Upper lobe of right lung (tissue), 1 donor: ENCODE data around the gene LARGE1. TPM values are rescaled to one million over a fixed set of nuclear protein-coding genes. Genes with fewer than 3 reads are reported as not detected.

Source experiments
- ATAC-seq: fragments of 200-7000 bp; cut with Tn5 transposase; one replicate; pipeline ENCODE4 v1.9.1; 2020; ENCODE audit warnings: mild to moderate bottlenecking, moderate library complexity
- DNase-seq: peaks from one replicate; pipeline ENCODE4 v3.0.0-alpha.2; 2020
- H3K27ac ChIP-seq: fragments of 200-600 bp; one replicate; pipeline ENCODE4 v1.8.0; 2022
- H3K27me3 ChIP-seq: fragments of 200-600 bp; one replicate; pipeline ENCODE4 v1.8.0; 2022; ENCODE audit warnings: mild to moderate bottlenecking
- H3K36me3 ChIP-seq: fragments of 200-600 bp; one replicate; pipeline ENCODE4 v1.8.0; 2022
- H3K4me1 ChIP-seq: fragments of 200-600 bp; one replicate; pipeline ENCODE4 v1.8.0; 2022
- H3K4me3 ChIP-seq: fragments of 200-600 bp; one replicate; pipeline ENCODE4 v1.8.0; 2022; ENCODE audit warnings: mild to moderate bottlenecking
- H3K9me3 ChIP-seq: fragments of 200-600 bp; one replicate; pipeline ENCODE4 v1.8.0; 2022
- intact Hi-C: fragments of 100-400 bp; cut with DNase I; formaldehyde crosslinking; loops from one replicate; pipeline ENCODE4 v1.11.0; 2022
- total RNA-seq: library from RNA; stranded (reverse); fragmentation: NEBNext Ultra II Directional; extraction: Animal tissue kit (Norgen Biotek cat#: 25700); gene quantifications from one replicate; pipeline ENCODE4 v1.2.1, GENCODE V29; 2021
- TF ChIP-seq, protein P1 (sequence below): fragments of 200-600 bp; IDR thresholded peaks from one replicate; pipeline ENCODE4 v1.8.0; 2022; ENCODE audit warnings: antibody characterized with exemption
- donor health status: DM: no; HTN: yes; CAD: no; lungs with severe emphysema.

LARGE1 gene
- total RNA-seq, 1 donor from 2014 or later = 33.5 TPM

DNA sequence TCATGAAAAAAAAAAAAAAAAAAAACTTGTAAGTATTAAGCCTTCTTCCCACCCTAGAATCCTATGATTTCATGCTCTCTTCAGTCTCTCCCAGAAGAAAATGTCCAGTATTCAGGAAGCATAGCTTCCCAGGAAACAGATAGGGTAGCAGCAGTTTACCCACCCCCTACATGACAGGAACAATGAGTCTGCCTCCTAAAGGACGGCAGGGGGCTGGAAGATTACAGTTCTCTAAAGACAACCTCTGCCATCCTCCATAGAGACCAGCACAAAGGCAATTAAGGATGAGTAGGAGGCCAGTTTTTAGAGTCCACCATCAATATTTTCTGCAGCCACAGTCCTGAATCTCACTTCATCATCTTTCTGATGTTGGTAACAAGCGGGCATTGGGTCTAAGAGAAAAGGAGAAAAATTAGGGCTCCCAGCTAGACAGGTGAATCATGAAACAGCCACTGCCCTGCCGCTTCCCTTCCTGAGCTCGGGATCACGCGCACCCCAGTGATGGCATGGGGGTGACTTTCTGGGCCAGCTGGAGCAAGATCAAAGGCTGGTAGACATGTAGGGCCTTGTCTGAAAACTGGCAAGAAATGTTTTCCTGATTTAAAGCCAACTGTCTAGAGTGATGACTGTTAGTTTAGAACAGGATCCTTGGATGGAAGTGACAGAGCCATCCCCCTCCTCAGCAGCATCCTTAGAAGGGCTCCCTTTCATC lies 322.8 kb downstream of the LARGE1 start:
- Histone ChIP-seq H3K36me3 (no peaks in the 10 kb centered on the region), H3K9me3 (no peaks in the 10 kb centered on the region), H3K27me3 (no peaks in the 10 kb centered on the region), H3K27ac (no peak overlapping the region), H3K4me3 (no peak overlapping the region), H3K4me1 (no peaks in the 10 kb centered on the region)
- TF ChIP-seq, protein P1, sequence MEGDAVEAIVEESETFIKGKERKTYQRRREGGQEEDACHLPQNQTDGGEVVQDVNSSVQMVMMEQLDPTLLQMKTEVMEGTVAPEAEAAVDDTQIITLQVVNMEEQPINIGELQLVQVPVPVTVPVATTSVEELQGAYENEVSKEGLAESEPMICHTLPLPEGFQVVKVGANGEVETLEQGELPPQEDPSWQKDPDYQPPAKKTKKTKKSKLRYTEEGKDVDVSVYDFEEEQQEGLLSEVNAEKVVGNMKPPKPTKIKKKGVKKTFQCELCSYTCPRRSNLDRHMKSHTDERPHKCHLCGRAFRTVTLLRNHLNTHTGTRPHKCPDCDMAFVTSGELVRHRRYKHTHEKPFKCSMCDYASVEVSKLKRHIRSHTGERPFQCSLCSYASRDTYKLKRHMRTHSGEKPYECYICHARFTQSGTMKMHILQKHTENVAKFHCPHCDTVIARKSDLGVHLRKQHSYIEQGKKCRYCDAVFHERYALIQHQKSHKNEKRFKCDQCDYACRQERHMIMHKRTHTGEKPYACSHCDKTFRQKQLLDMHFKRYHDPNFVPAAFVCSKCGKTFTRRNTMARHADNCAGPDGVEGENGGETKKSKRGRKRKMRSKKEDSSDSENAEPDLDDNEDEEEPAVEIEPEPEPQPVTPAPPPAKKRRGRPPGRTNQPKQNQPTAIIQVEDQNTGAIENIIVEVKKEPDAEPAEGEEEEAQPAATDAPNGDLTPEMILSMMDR = no peak
- no peak for DNase-seq
- intact Hi-C loops = no loop called here
- ATAC-seq = no peak

GRCh38 chr22:33593818-33594217 lies 326.5 kb downstream of the LARGE1 start:
- TF ChIP-seq, protein P1 = no peak
- DNase-seq (no peak), ATAC-seq (no peak)
- H3K27me3 ChIP-seq = no peaks in the 10 kb centered on the region
- H3K27ac ChIP-seq = no peak overlapping the region
- H3K4me1 ChIP-seq = no peaks in the 10 kb centered on the region
- H3K4me3 ChIP-seq = no peak overlapping the region
- no peaks in the 10 kb centered on the region for H3K9me3 ChIP-seq
- H3K36me3 ChIP-seq = no peaks in the 10 kb centered on the region
- intact Hi-C loops = no loop called here

DNA sequence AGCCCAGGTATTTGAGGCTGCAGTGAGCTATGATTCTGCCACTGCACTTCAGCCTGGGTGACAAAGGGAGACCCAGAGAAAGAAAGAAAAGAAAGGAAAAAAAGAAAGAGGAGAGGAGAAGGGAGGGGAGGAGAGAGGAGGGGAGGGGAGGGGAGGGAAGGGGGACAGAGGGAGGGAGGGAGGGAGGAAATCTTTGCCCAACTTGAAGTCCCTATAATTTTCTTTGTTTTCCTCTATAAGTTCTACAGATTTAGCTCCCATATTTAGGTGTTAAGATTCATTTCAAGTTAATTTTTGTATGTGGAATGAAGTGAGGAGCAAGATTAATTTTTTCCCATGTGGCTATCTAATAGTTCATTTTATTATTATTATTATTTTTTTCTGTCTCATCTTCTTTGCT lies 328.3 kb downstream of the LARGE1 start:
- no peaks in the 10 kb centered on the region for H3K4me1 ChIP-seq
- DNase-seq (no peak), ATAC-seq (no peak)

GRCh38 chr22:33589297-33589696 lies 331.0 kb downstream of the LARGE1 start:
- Histone ChIP-seq H3K36me3 (no peaks in the 10 kb centered on the region), H3K27me3 (no peaks in the 10 kb centered on the region), H3K9me3 (no peaks in the 10 kb centered on the region), H3K4me3 (no peak overlapping the region), H3K27ac (no peak overlapping the region), H3K4me1 (no peaks in the 10 kb centered on the region)
- DNase-seq (no peak), ATAC-seq (no peak)
- TF ChIP-seq, protein P1 = no peak
- intact Hi-C loops = no loop called here

More for the DNA sequence above, 328.3 kb downstream of the LARGE1 start:
- TF ChIP-seq, protein P1 = no peak
- H3K36me3 ChIP-seq = no peaks in the 10 kb centered on the region
- H3K27ac ChIP-seq = no peak overlapping the region
- no peaks in the 10 kb centered on the region for H3K9me3 ChIP-seq
- intact Hi-C loops = no loop called here
- no peaks in the 10 kb centered on the region for H3K27me3 ChIP-seq
- H3K4me3 ChIP-seq = no peak overlapping the region

GRCh38 chr22:33588860-33589259 lies 331.4 kb downstream of the LARGE1 start:
- no peak overlapping the region for H3K4me3 ChIP-seq
- no peaks in the 10 kb centered on the region for H3K4me1 ChIP-seq
- no peaks in the 10 kb centered on the region for H3K9me3 ChIP-seq
- H3K36me3 ChIP-seq = no peaks in the 10 kb centered on the region
- no peak for ATAC-seq
- intact Hi-C loops = no loop called here
- TF ChIP-seq, protein P1 = no peak
- H3K27me3 ChIP-seq = no peaks in the 10 kb centered on the region
- DNase-seq = no peak
- no peak overlapping the region for H3K27ac ChIP-seq
